IPS-15b (cell line): Measurements from ENCODE around the gene SORCS3.

Source experiments
- H3K27me3 ChIP-seq: one replicate; pipeline ENCODE4 v1.6.1; 2013; ENCODE audit warnings: low read length; ENCODE audit not compliant: control insufficient read depth, insufficient read depth
- H3K36me3 ChIP-seq: one replicate; pipeline ENCODE4 v1.6.1; 2013; ENCODE audit warnings: low read length; ENCODE audit not compliant: control insufficient read depth, insufficient read depth
- H3K4me1 ChIP-seq: one replicate; pipeline ENCODE4 v1.6.1; 2013; ENCODE audit warnings: mild to moderate bottlenecking, low read length; ENCODE audit not compliant: control insufficient read depth, insufficient read depth
- H3K4me3 ChIP-seq: one replicate; pipeline ENCODE4 v1.5.1; 2013; ENCODE audit warnings: low read depth, low read length
- H3K9ac ChIP-seq: one replicate; pipeline ENCODE4 v1.6.1; 2013; ENCODE audit warnings: low read depth, mild to moderate bottlenecking, low read length
- H3K9me3 ChIP-seq: one replicate; pipeline ENCODE4 v1.6.1; 2013; ENCODE audit warnings: mild to moderate bottlenecking, low read length; ENCODE audit not compliant: control insufficient read depth, insufficient read depth

SORCS3 gene

DNA sequence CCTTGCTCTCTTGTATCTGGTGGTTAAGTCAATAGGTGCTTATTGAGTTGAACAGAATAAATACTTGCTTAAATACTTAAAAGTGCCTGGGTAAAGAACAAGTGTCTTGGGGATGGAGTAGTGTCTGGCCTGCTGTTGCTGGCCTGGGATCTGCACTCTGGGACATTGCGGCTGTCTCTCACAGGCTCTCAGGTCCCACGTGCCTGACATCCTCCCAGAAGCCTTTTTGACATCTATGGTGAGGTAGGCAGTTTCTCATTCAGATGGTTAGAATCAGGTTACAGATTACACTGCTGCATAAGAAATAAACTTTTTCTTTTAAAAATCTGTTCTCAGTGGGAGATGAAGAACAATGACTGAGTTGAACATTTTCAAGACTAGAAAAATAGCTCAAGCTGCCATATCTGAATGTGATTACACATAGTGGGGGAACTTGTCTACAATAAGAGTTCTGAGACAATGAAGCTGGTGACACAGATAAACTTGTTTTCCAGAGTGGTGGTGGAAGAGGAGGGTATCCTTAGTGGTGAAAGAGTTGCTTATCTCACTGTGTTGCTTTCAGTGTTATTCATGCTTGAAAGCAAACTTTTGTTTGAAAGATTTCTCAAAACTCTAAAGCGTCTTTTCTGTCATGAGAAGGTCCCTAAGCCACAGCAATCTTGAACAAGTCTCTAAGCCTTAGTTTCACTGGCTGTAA, 9.7 kb downstream of the SORCS3 start:
- no peak overlapping the region for H3K4me3 ChIP-seq
- no peaks in the 10 kb centered on the region for H3K4me1 ChIP-seq
- H3K27me3 ChIP-seq: peaks cover 18% of the 10 kb centered on the region
- no peaks in the 10 kb centered on the region for H3K36me3 ChIP-seq
- no peak overlapping the region for H3K9ac ChIP-seq
- no peaks in the 10 kb centered on the region for H3K9me3 ChIP-seq

GRCh38 chr10:104657036-104657435, 15.9 kb downstream of the SORCS3 start:
- Histone ChIP-seq H3K9ac (no peak overlapping the region), H3K27me3 (no peaks in the 10 kb centered on the region), H3K36me3 (no peaks in the 10 kb centered on the region), H3K4me3 (no peak overlapping the region), H3K9me3 (no peaks in the 10 kb centered on the region), H3K4me1 (no peaks in the 10 kb centered on the region)

DNA sequence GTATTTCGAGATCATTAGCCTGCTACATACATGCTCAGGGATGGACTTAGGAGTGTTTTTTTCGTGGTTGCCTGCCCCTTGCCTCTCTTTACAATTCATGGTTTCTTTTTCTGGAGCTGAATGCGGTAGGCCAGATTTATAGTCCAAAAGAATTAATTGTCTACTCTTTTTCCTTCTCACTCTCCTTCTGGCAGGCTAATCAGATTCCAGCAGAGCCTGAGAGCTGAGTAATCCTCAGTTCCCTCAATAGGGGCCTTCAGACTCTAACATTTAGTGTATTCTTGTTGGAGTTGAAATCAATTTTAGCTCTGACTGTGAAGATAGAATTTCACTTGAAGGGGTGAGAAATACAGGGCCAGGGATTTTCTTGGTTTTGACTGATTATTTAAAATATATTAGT, 16.4 kb downstream of the SORCS3 start:
- Histone ChIP-seq H3K9ac (no peak overlapping the region), H3K27me3 (no peaks in the 10 kb centered on the region), H3K4me1 (no peaks in the 10 kb centered on the region)

DNA sequence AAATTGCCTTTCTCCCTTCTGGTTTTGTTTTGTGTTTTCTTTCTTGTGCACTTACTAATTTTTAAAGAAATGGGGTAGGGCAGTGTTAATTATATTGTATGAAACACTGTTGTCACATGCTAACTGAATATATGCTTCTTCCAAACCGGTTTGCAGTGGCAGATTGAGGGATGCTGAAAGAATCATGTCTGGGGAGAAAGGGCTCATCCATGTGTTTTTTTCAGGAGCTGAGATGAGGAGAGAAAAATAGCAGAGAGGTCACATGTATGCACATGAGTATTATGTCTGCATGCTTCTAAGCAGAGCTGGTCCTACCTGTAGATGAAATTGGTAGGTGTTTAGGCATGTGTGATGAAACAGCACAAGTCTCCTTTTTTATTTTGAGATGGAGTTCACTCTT, 17.0 kb downstream of the SORCS3 start:
- no peaks in the 10 kb centered on the region for H3K4me1 ChIP-seq
- no peaks in the 10 kb centered on the region for H3K36me3 ChIP-seq
- no peaks in the 10 kb centered on the region for H3K27me3 ChIP-seq
- H3K9ac ChIP-seq: no peak overlapping the region
- no peak overlapping the region for H3K4me3 ChIP-seq
- H3K9me3 ChIP-seq: no peaks in the 10 kb centered on the region

More for the DNA sequence above, 16.4 kb downstream of the SORCS3 start:
- Histone ChIP-seq H3K9me3 (no peaks in the 10 kb centered on the region), H3K36me3 (no peaks in the 10 kb centered on the region), H3K4me3 (no peak overlapping the region)

DNA sequence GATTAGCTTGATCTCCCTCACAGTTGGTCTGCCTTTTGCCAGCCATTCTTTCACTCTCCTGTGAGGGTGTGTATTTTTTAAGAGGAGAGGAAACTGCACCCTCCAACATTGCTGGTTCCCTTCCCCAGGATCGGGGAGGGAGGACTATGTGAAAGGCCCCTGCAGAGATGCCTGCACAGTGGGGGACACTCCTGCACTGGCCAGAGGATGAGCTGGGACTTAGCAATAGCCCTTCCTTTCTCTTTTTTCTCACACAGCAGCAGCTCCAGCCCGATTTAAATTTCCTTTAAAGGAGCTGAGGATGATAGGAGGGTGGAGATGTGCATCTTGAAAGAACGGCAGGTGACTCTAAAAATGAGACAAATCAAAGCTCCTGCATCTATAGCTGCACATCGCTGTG, 18.7 kb downstream of the SORCS3 start:
- H3K27me3 ChIP-seq: no peaks in the 10 kb centered on the region
- no peaks in the 10 kb centered on the region for H3K9me3 ChIP-seq
- H3K9ac ChIP-seq: no peak overlapping the region
- no peaks in the 10 kb centered on the region for H3K4me1 ChIP-seq
- no peak overlapping the region for H3K4me3 ChIP-seq
- H3K36me3 ChIP-seq: no peaks in the 10 kb centered on the region

- no peaks in the 10 kb centered on the region for H3K4me1 ChIP-seq
- no peaks in the 10 kb centered on the region for H3K9me3 ChIP-seq
- no peak overlapping the region for H3K4me3 ChIP-seq
- H3K9ac ChIP-seq: no peak overlapping the region
- H3K36me3 ChIP-seq: no peaks in the 10 kb centered on the region
- no peaks in the 10 kb centered on the region for H3K27me3 ChIP-seq
Observed at GRCh38 chr10:104663076-104663475, 22.0 kb downstream of the SORCS3 start.

DNA sequence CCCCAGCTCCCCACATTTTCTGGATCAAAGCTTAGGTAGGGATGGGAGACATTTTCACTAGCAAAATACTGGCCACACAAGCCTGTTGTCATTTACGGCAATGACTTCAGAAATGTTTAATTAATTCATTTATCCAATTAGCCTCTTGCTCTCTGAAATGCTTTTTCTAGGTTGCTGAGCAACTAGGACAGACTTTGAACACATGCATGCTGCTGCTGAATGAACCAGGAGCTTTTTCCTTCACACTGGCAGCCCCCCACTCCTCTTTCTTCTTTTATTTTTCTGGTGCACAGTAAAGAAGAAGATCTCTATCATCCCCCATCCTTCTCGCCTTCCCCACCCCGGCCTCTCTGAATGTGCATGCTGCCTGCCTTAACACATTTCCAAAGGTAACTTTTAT, 22.5 kb downstream of the SORCS3 start:
- no peaks in the 10 kb centered on the region for H3K36me3 ChIP-seq
- no peak overlapping the region for H3K9ac ChIP-seq
- no peak overlapping the region for H3K4me3 ChIP-seq
- no peaks in the 10 kb centered on the region for H3K9me3 ChIP-seq
- H3K27me3 ChIP-seq: no peaks in the 10 kb centered on the region
- no peaks in the 10 kb centered on the region for H3K4me1 ChIP-seq

DNA sequence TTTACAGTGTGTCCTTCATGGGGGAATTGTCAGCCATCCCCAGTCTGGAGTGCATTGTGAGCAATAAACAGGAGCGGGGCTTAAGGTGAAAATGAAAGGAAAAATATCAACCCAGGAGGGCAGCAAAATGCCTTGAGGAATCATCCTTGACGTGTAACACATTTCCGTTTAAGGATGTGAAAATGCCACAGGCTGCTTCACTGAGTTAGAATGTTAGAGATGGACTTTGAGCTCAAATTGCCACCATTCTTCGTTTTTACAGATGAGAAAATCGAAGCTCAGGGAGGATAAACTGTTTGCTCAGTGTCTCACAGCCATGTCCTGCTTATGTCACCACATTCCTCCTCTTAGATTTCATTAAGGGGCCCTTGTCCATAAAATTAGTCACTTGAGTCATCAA, 23.1 kb downstream of the SORCS3 start:
- no peak overlapping the region for H3K4me3 ChIP-seq
- H3K4me1 ChIP-seq: no peaks in the 10 kb centered on the region
- no peaks in the 10 kb centered on the region for H3K36me3 ChIP-seq
- H3K27me3 ChIP-seq: no peaks in the 10 kb centered on the region
- no peaks in the 10 kb centered on the region for H3K9me3 ChIP-seq
- no peak overlapping the region for H3K9ac ChIP-seq

GRCh38 chr10:104665174-104665573, 24.1 kb downstream of the SORCS3 start:
- no peaks in the 10 kb centered on the region for H3K4me1 ChIP-seq
- no peaks in the 10 kb centered on the region for H3K9me3 ChIP-seq
- no peaks in the 10 kb centered on the region for H3K27me3 ChIP-seq
- H3K9ac ChIP-seq: no peak overlapping the region
- H3K4me3 ChIP-seq: no peak overlapping the region
- H3K36me3 ChIP-seq: no peaks in the 10 kb centered on the region

- H3K36me3 ChIP-seq: no peaks in the 10 kb centered on the region
- H3K9me3 ChIP-seq: no peaks in the 10 kb centered on the region
- H3K27me3 ChIP-seq: no peaks in the 10 kb centered on the region
- H3K9ac ChIP-seq: no peak overlapping the region
- H3K4me1 ChIP-seq: no peaks in the 10 kb centered on the region
- H3K4me3 ChIP-seq: no peak overlapping the region
Observed at GRCh38 chr10:104666106-104666505, 25.0 kb downstream of the SORCS3 start.

- H3K4me3 ChIP-seq: no peak overlapping the region
- H3K27me3 ChIP-seq: peaks cover 7% of the 10 kb centered on the region
- no peaks in the 10 kb centered on the region for H3K36me3 ChIP-seq
- no peaks in the 10 kb centered on the region for H3K9me3 ChIP-seq
- no peak overlapping the region for H3K9ac ChIP-seq
- no peaks in the 10 kb centered on the region for H3K4me1 ChIP-seq
Observed at GRCh38 chr10:104676874-104677273, 35.8 kb downstream of the SORCS3 start.

DNA sequence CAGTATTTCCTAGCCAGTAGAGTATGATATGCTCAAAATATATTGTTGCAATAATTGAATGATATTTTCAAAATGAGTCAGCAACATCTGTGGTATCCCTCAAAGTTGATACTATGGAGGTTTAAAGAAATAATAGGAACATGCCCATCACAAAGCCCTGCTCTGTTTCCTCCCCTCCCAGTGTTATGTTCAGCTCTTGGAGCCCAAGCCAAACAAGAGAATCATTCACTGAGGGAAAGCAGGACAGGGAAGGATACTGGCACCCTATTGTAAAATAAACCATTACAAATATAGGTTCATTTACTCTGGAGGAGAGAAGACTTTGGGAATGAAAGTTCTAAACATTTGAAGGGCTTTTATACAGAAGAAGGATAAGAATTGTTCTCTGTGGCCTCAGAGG, 37.6 kb downstream of the SORCS3 start:
- Histone ChIP-seq H3K4me3 (no peak overlapping the region), H3K9me3 (no peaks in the 10 kb centered on the region), H3K9ac (no peak overlapping the region), H3K4me1 (no peaks in the 10 kb centered on the region), H3K36me3 (no peaks in the 10 kb centered on the region), H3K27me3 (peaks cover 13% of the 10 kb centered on the region)
